Stimulated activated CD8-positive, alpha-beta memory T cell treated with anti-CD3 and anti-CD28 coated beads, Interleukin-2, amount 100 ng/mL, for 48 hours (primary cell): ENCODE data around the gene CEACAM16.

ENCODE experiments used
- DNase-seq, 2 donors: peaks; one replicate each; pipeline ENCODE4 v3.0.0-alpha.2; 2020; ENCODE audit warnings: low read depth in 2 of 2

Gene CEACAM16

GRCh38 chr19:44745887-44746600, 47.1 kb downstream of the CEACAM16 start:
- DNase-seq = no peak

GRCh38 chr19:44746616-44746945, 47.6 kb downstream of the CEACAM16 start:
- no peak for DNase-seq

- peak; percentile 87 to 90 for DNase-seq
These were observed 48.2 kb downstream of the CEACAM16 start for GRCh38 chr19:44746946-44747738.

GRCh38 chr19:44747739-44748425, 48.9 kb downstream of the CEACAM16 start:
- peak in 1 of 2 donors; percentile 22 for DNase-seq

GRCh38 chr19:44748426-44749254, 49.7 kb downstream of the CEACAM16 start, which contains the start of gene BCL3:
TSS of gene BCL3 (plus strand) at chr19:44748708. CDS start at chr19:44748791, 83 bp downstream.
- DNase-seq = peak; percentile 55 to 64

- DNase-seq = no peak
These were observed 50.3 kb downstream of the CEACAM16 start for GRCh38 chr19:44749292-44749691.

- DNase-seq = no peak
These were observed 51.0 kb downstream of the CEACAM16 start for GRCh38 chr19:44749994-44750393.

GRCh38 chr19:44752123-44752815, 53.3 kb downstream of the CEACAM16 start:
- no peak for DNase-seq

- DNase-seq = peak; percentile 91 to 93
These were observed 54.1 kb downstream of the CEACAM16 start for GRCh38 chr19:44752816-44753625.

GRCh38 chr19:44753626-44753931, 54.6 kb downstream of the CEACAM16 start:
- DNase-seq = no peak

GRCh38 chr19:44753932-44754749, 55.2 kb downstream of the CEACAM16 start:
- peak; percentile 79 to 91 for DNase-seq

- DNase-seq = no peak
These were observed 55.8 kb downstream of the CEACAM16 start for GRCh38 chr19:44754750-44755080.

- no peak for DNase-seq
These were observed 56.3 kb downstream of the CEACAM16 start for GRCh38 chr19:44755219-44755618.

- no peak for DNase-seq
These were observed 57.2 kb downstream of the CEACAM16 start for GRCh38 chr19:44756089-44756562.

- DNase-seq = no peak
These were observed 58.2 kb downstream of the CEACAM16 start for GRCh38 chr19:44757057-44757734.

- no peak for DNase-seq
These were observed 59.0 kb downstream of the CEACAM16 start for GRCh38 chr19:44757735-44758505.

- no peak for DNase-seq
These were observed 59.6 kb downstream of the CEACAM16 start for GRCh38 chr19:44758596-44758995.
